ENCODE data around the gene C9.

DNA sequence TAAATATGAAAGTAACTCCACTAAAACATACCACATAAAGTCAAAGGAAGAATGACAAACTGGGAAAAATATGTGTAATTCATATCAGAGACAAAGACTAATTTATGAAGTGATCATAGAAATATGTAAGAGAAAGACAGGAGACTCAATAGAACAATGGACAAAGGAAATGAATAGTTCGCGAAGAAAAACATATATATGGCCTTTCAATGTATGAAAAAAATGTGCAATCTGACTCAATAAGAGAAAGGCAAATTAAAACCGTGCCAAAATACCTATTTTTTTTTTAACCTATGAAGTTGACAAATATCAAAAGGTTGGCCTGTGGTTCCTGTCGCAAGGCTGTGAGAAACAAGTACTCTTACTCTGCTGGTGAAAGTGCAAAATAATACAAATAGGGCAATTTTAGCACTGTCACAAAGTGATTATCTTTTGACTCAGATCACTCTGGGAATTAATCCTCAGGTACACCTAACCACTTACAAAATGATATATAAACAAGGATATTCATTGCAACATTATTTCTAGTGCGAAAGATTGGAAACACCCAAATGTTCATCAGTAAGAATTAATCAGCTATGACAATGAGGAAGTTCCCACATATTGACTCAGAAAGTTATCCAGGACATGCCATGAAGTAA lies 3.7 kb downstream of the C9 start:
- no peak for TF ChIP-seq EZH2 (IDR thresholded peaks at IDR 0.05; ENCODE audit: borderline replicate concordance, low read depth, low read length, severe bottlenecking)
- TF ChIP-seq, protein P1, sequence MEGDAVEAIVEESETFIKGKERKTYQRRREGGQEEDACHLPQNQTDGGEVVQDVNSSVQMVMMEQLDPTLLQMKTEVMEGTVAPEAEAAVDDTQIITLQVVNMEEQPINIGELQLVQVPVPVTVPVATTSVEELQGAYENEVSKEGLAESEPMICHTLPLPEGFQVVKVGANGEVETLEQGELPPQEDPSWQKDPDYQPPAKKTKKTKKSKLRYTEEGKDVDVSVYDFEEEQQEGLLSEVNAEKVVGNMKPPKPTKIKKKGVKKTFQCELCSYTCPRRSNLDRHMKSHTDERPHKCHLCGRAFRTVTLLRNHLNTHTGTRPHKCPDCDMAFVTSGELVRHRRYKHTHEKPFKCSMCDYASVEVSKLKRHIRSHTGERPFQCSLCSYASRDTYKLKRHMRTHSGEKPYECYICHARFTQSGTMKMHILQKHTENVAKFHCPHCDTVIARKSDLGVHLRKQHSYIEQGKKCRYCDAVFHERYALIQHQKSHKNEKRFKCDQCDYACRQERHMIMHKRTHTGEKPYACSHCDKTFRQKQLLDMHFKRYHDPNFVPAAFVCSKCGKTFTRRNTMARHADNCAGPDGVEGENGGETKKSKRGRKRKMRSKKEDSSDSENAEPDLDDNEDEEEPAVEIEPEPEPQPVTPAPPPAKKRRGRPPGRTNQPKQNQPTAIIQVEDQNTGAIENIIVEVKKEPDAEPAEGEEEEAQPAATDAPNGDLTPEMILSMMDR (IDR thresholded peaks at IDR 0.05; ENCODE audit: borderline replicate concordance, extremely low read depth, low read length, poor library complexity, severe bottlenecking): no peak
